H1 (cell line): ENCODE data around the gene TUBA8. TPM values are rescaled to one million over a fixed set of nuclear protein-coding genes. Genes with fewer than 3 reads are reported as not detected.
"Not testable (repeated sequence)": the region's sequence is repeated elsewhere in the genome, so short reads cannot be mapped to it uniquely, and the experiment has no call there.

Experiments
- CTCF ChIA-PET: fragments of 300-600 bp; sonication (Branson Sonifier 250); formaldehyde crosslinking; loops from one replicate; lab custom pipeline; 2021; ENCODE audit not compliant: partially characterized antibody; lab: Charles Lee
- POLR2A ChIA-PET: fragments of 300-600 bp; sonication (Branson Sonifier 250); formaldehyde crosslinking; loops from one replicate; lab custom pipeline; 2021; ENCODE audit warnings: inconsistent platforms; ENCODE audit not compliant: partially characterized antibody; lab: Charles Lee
- DNase-seq, 2 experiments: peaks; one replicate each; pipeline versions ENCODE4 v3.0.0 to v3.0.0-alpha.2; 2010 to 2022; ENCODE audit warnings: low spot score in 2 of 2, low read depth in 1 of 2, mixed read lengths in 1 of 2
- FAIRE-seq: peaks from 2 replicates; lab custom pipeline; 2011; peaks lifted over from hg19 to GRCh38; lab: Jason Lieb, UNC
- H2AFZ ChIP-seq: 2 replicates; pipeline ENCODE4 v1.8.1; 2012; ENCODE audit warnings: low read length, inconsistent platforms
- H2AK5ac ChIP-seq: 2 replicates; pipeline ENCODE4 v1.6.1; 2013; ENCODE audit warnings: low read depth, low read length
- H2BK120ac ChIP-seq: replicated peaks from 2 replicates; pipeline ENCODE3; 2013; ENCODE audit warnings: low read depth, low read length, inconsistent platforms
- H2BK12ac ChIP-seq: 2 replicates; pipeline ENCODE4 v1.6.1; 2013; ENCODE audit warnings: low read depth, low read length
- H2BK15ac ChIP-seq: 2 replicates; pipeline ENCODE4 v1.6.1; 2013; ENCODE audit warnings: low read length
- H2BK20ac ChIP-seq: 2 replicates; pipeline ENCODE4 v1.6.1; 2013; ENCODE audit warnings: low read length
- H2BK5ac ChIP-seq: 2 replicates; pipeline ENCODE4 v1.6.1; 2013; ENCODE audit warnings: low read depth, low read length
- H3K14ac ChIP-seq: 2 replicates; pipeline ENCODE4 v1.6.1; 2013; ENCODE audit warnings: inconsistent platforms; ENCODE audit not compliant: insufficient read length
- H3K18ac ChIP-seq: 2 replicates; pipeline ENCODE4 v1.6.1; 2013; ENCODE audit warnings: low read length; ENCODE audit errors: extremely low read depth
- H3K23ac ChIP-seq: 2 replicates; pipeline ENCODE4 v1.6.1; 2013; ENCODE audit warnings: inconsistent platforms; ENCODE audit not compliant: insufficient read length
- H3K23me2 ChIP-seq: 2 replicates; pipeline ENCODE4 v1.6.1; 2013; ENCODE audit warnings: low read depth, low read length
- H3K27ac ChIP-seq: 2 replicates; pipeline ENCODE4 v1.6.1; 2011; ENCODE audit warnings: low read depth, low read length, inconsistent platforms
- H3K27me3 ChIP-seq, 4 experiments: replicated peaks in 1 of 4; 1 replicate in 1 of 4; 2 replicates in 3 of 4; pipeline versions ENCODE4 v1.6.1 to v1.8.1; 2011 to 2013; ENCODE audit warnings: low read length in 3 of 4, mild to moderate bottlenecking in 3 of 4, inconsistent platforms in 2 of 4, mixed read lengths in 2 of 4, moderate library complexity in 1 of 4; ENCODE audit not compliant: control insufficient read depth in 3 of 4, insufficient read depth in 3 of 4; ENCODE audit errors: extremely low read depth in 1 of 4
- H3K36me3 ChIP-seq, 4 experiments: 2 replicates each; pipeline versions ENCODE4 v1.6.1 to v1.8.1; 2011 to 2013; ENCODE audit warnings: mild to moderate bottlenecking in 4 of 4, low read length in 3 of 4, moderate library complexity in 2 of 4, control low read depth in 1 of 4, inconsistent platforms in 1 of 4; ENCODE audit not compliant: insufficient read depth in 4 of 4, control insufficient read depth in 2 of 4
- H3K4ac ChIP-seq: replicated peaks from 2 replicates; pipeline ENCODE3; 2013; ENCODE audit warnings: low read length, low read depth, mixed read lengths, inconsistent platforms; ENCODE audit not compliant: insufficient read length
- H3K4me1 ChIP-seq, 4 experiments: replicated peaks in 1 of 4; 1 replicate in 1 of 4; 2 replicates in 3 of 4; pipeline versions ENCODE4 v1.6.1 to v1.8.1; 2011 to 2013; ENCODE audit warnings: low read length in 3 of 4, inconsistent platforms in 2 of 4, mixed read lengths in 1 of 4; ENCODE audit not compliant: insufficient read depth in 4 of 4, control insufficient read depth in 3 of 4
- H3K4me2 ChIP-seq, 2 experiments: 2 replicates each; pipeline versions ENCODE4 v1.6.1 to v1.8.1; 2011 to 2013; ENCODE audit warnings: low read depth in 2 of 2, low read length in 2 of 2, control low read depth in 1 of 2, inconsistent platforms in 1 of 2, mild to moderate bottlenecking in 1 of 2; ENCODE audit not compliant: insufficient read depth in 1 of 2
- H3K4me3 ChIP-seq, 4 experiments: fragments of 200-600, 300-600 bp in 1 of 4; sonication (generic), shearing (Covaris generic), sonication (Bioruptor Twin) in 1 of 4; 2 replicates each; pipeline versions ENCODE4 v1.5.1 to v1.8.1; 2011 to 2016; ENCODE audit warnings: low read length in 4 of 4, low read depth in 3 of 4, control low read depth in 2 of 4, inconsistent platforms in 2 of 4, mild to moderate bottlenecking in 2 of 4, mixed read lengths in 1 of 4, moderate library complexity in 1 of 4; ENCODE audit not compliant: insufficient read depth in 2 of 4; ENCODE audit errors: extremely low read depth in 1 of 4
- H3K56ac ChIP-seq: replicated peaks from 2 replicates; pipeline ENCODE3; 2013; ENCODE audit warnings: low read depth, mild to moderate bottlenecking, mixed read lengths, low read length, inconsistent platforms; ENCODE audit not compliant: insufficient read length
- H3K79me1 ChIP-seq: 2 replicates; pipeline ENCODE4 v1.6.1; 2013; ENCODE audit warnings: low read depth, low read length, control low read depth
- H3K79me2 ChIP-seq, 2 experiments: 2 replicates each; pipeline versions ENCODE4 v1.6.1 to v1.8.1; 2012 to 2013; ENCODE audit warnings: low read length in 2 of 2, mild to moderate bottlenecking in 2 of 2, inconsistent platforms in 1 of 2; ENCODE audit not compliant: insufficient read depth in 2 of 2, control insufficient read depth in 1 of 2
- H3K9ac ChIP-seq, 4 experiments: replicated peaks in 1 of 4; 1 replicate in 1 of 4; 2 replicates in 3 of 4; pipeline versions ENCODE4 v1.6.1 to v1.8.1; 2011 to 2013; ENCODE audit warnings: low read depth in 3 of 4, low read length in 3 of 4, control low read depth in 2 of 4, mild to moderate bottlenecking in 2 of 4, moderate library complexity in 2 of 4, inconsistent platforms in 1 of 4; ENCODE audit errors: extremely low read depth in 1 of 4
- H3K9me3 ChIP-seq, 2 experiments: 2 replicates each; pipeline versions ENCODE4 v1.6.1 to v1.8.1; 2012 to 2013; ENCODE audit warnings: mild to moderate bottlenecking in 2 of 2, moderate library complexity in 2 of 2, control low read depth in 1 of 2, inconsistent platforms in 1 of 2, low read depth in 1 of 2, low read length in 1 of 2, mixed read lengths in 1 of 2; ENCODE audit not compliant: insufficient read depth in 2 of 2
- H4K20me1 ChIP-seq, 2 experiments: replicated peaks in 1 of 2; 2 replicates each; pipeline versions ENCODE3 to v1.8.1; 2011 to 2013; ENCODE audit warnings: inconsistent platforms in 2 of 2, low read length in 2 of 2, mild to moderate bottlenecking in 1 of 2; ENCODE audit not compliant: insufficient read depth in 2 of 2, control insufficient read depth in 1 of 2
- H4K5ac ChIP-seq: 2 replicates; pipeline ENCODE4 v1.6.1; 2013; ENCODE audit warnings: low read length, low read depth, mixed read lengths, inconsistent platforms; ENCODE audit not compliant: insufficient read length
- H4K8ac ChIP-seq: 2 replicates; pipeline ENCODE4 v1.8.0; 2013; ENCODE audit warnings: mild to moderate bottlenecking, moderate library complexity, low read length, inconsistent platforms; ENCODE audit not compliant: insufficient read depth; ENCODE audit errors: extremely low read depth
- H4K91ac ChIP-seq: replicated peaks from 2 replicates; pipeline ENCODE3; 2013; ENCODE audit warnings: low read length, mixed read lengths, inconsistent platforms; ENCODE audit not compliant: insufficient read length
- WGBS, 2 experiments: shearing (Covaris generic) in 1 of 2; methylation state at CpG; one replicate each; pipeline versions ENCODE4 v1.1.6 to v1.1.7; 2013 to 2015; ENCODE audit warnings: low lambda C conversion rate in 2 of 2, mixed read lengths in 2 of 2, inconsistent platforms in 1 of 2, low coverage in 1 of 2, missing lambda C conversion rate in 1 of 2; ENCODE audit not compliant: insufficient replicate concordance in 2 of 2, insufficient coverage in 1 of 2, insufficient read length in 1 of 2; ENCODE audit errors: extremely low coverage in 1 of 2, missing lambda C conversion rate in 1 of 2; 5-methylcytosine and 5-hydroxymethylcytosine counted together
- polyA plus RNA-seq, 7 experiments: library from polyadenylated mRNA; depleted of rRNA in 3 of 7; stranded (reverse) in 5 of 7; unstranded in 2 of 7; fragments of >200 nt in 5 of 7; fragments of 200-250 nt in 2 of 7; gene quantifications; 1 replicate in 5 of 7; 2 replicates in 1 of 7; 4 replicates in 1 of 7; pipeline versions ENCODE4 v1.2.1 to v1.2.3, GENCODE V29; 2011 to 2013; ENCODE audit warnings: missing spikeins in 2 of 7, mixed read lengths in 2 of 7
- total RNA-seq: library from RNA; stranded (reverse); fragmentation: NEBNext Ultra II Directional; extraction: Animal tissue kit (Norgen Biotek cat#: 25700); gene quantifications from 2 replicates; pipeline ENCODE4 v1.2.1, GENCODE V29; 2021
- TF ChIP-seq, protein P1 (sequence below), 3 experiments: IDR thresholded peaks; 1 replicate in 2 of 3; 2 replicates in 1 of 3; pipeline versions ENCODE4 v1.5.1 to v1.6.1; 2011; ENCODE audit warnings: low read length in 3 of 3, mild to moderate bottlenecking in 3 of 3, inconsistent platforms in 2 of 3, low read depth in 1 of 3, moderate library complexity in 1 of 3; ENCODE audit not compliant: insufficient read depth in 1 of 3; ENCODE audit errors: control extremely low read depth in 1 of 3

TUBA8 gene
- total and polyA plus RNA-seq, 2 of the 8 experiments (the other 6 are each of a cell fraction or from before 2014, with no cell fraction given): 1.0 to 4.0 TPM

- TF ChIP-seq, protein P1, sequence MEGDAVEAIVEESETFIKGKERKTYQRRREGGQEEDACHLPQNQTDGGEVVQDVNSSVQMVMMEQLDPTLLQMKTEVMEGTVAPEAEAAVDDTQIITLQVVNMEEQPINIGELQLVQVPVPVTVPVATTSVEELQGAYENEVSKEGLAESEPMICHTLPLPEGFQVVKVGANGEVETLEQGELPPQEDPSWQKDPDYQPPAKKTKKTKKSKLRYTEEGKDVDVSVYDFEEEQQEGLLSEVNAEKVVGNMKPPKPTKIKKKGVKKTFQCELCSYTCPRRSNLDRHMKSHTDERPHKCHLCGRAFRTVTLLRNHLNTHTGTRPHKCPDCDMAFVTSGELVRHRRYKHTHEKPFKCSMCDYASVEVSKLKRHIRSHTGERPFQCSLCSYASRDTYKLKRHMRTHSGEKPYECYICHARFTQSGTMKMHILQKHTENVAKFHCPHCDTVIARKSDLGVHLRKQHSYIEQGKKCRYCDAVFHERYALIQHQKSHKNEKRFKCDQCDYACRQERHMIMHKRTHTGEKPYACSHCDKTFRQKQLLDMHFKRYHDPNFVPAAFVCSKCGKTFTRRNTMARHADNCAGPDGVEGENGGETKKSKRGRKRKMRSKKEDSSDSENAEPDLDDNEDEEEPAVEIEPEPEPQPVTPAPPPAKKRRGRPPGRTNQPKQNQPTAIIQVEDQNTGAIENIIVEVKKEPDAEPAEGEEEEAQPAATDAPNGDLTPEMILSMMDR (IDR thresholded peaks at IDR 0.05; ENCODE audit: control extremely low read depth in 1 of 3, insufficient read depth in 1 of 3, low read depth in 1 of 3, low read length in 3 of 3): peak in 2 of 3 experiments; percentile 21 to 25; a peak in 3 of 4 replicates
- TF ChIP-seq, all 59 proteins: peak for 3
Observed at GRCh38 chr22:18121954-18122554, 11.4 kb downstream of the TUBA8 start (continued).

- H3K23me2 ChIP-seq, H2AK5ac ChIP-seq, H3K27ac ChIP-seq, H2AFZ ChIP-seq, H4K8ac ChIP-seq, H3K23ac ChIP-seq, H4K5ac ChIP-seq, H3K36me3 ChIP-seq, H3K27me3 ChIP-seq, H4K91ac ChIP-seq, H3K56ac ChIP-seq, H3K4ac ChIP-seq, H3K4me1 ChIP-seq, H2BK5ac ChIP-seq, DNase-seq, H3K9ac ChIP-seq, H2BK120ac ChIP-seq, FAIRE-seq, H3K79me2 ChIP-seq, H2BK20ac ChIP-seq, H3K79me1 ChIP-seq, H3K4me3 ChIP-seq, H3K4me2 ChIP-seq, POLR2A ChIA-PET, H3K9me3 ChIP-seq, H4K20me1 ChIP-seq, H2BK15ac ChIP-seq, H2BK12ac ChIP-seq, H3K14ac ChIP-seq, H3K18ac ChIP-seq: not testable (repeated sequence)
- CTCF ChIA-PET: interaction anchor here (0.6 to 2.1 kb wide), 6 partner anchors 8 to 851 kb away, joined by 3 to 9 read pairs (median 3); no protein-coding TSS in a partner anchor
- 92% methylated on average over 16 of the region's 19 CpGs; no CpG with 5 or more reads in 1 of the 2 experiments for WGBS, 2 experiments
Observed at GRCh38 chr22:18123476-18124025, 12.9 kb downstream of the TUBA8 start.
